Ishikawa (cell line): ENCODE measurements around the gene GDPD3.

Experiments used
- CEBPB ChIP-seq: IDR thresholded peaks from 2 replicates; pipeline ENCODE4 v1.6.1; 2012
- CREB1 ChIP-seq: IDR thresholded peaks from 2 replicates; pipeline ENCODE4 v1.6.1; 2012; ENCODE audit warnings: low read depth
- EGR1 ChIP-seq: IDR thresholded peaks from 2 replicates; pipeline ENCODE4 v1.6.1; 2012
- EP300 ChIP-seq: IDR thresholded peaks from 2 replicates; pipeline ENCODE4 v1.6.1; 2012; ENCODE audit warnings: borderline replicate concordance
- FOXM1 ChIP-seq: IDR thresholded peaks from 2 replicates; pipeline ENCODE4 v1.6.1; 2012; ENCODE audit warnings: low read depth, borderline replicate concordance
- NFIC ChIP-seq: IDR thresholded peaks from 2 replicates; pipeline ENCODE4 v1.6.1; 2012
- RAD21 ChIP-seq: IDR thresholded peaks from 2 replicates; pipeline ENCODE4 v1.6.1; 2012; ENCODE audit warnings: low read depth
- TAF1 ChIP-seq: IDR thresholded peaks from 2 replicates; pipeline ENCODE4 v1.6.1; 2012; ENCODE audit warnings: low read depth, mild to moderate bottlenecking
- TCF12 ChIP-seq: IDR thresholded peaks from 2 replicates; pipeline ENCODE4 v1.6.1; 2012; ENCODE audit warnings: low read depth
- TEAD4 ChIP-seq: IDR thresholded peaks from 2 replicates; pipeline ENCODE4 v1.6.1; 2012
- YY1 ChIP-seq: IDR thresholded peaks from 2 replicates; pipeline ENCODE4 v1.6.1; 2012; ENCODE audit warnings: low read depth
- ZBTB7A ChIP-seq: IDR thresholded peaks from 2 replicates; pipeline ENCODE4 v1.6.1; 2012; ENCODE audit warnings: low read depth
- TF ChIP-seq, protein P1 (sequence below): IDR thresholded peaks from 2 replicates; pipeline ENCODE4 v1.6.1; 2012
- TF ChIP-seq, protein P2 (sequence below): IDR thresholded peaks from 2 replicates; pipeline ENCODE4 v1.6.1; 2012
- TF ChIP-seq, protein P3 (sequence below): IDR thresholded peaks from 2 replicates; pipeline ENCODE4 v1.6.1; 2012; ENCODE audit warnings: low read depth, mild to moderate bottlenecking

GDPD3 gene

DNA sequence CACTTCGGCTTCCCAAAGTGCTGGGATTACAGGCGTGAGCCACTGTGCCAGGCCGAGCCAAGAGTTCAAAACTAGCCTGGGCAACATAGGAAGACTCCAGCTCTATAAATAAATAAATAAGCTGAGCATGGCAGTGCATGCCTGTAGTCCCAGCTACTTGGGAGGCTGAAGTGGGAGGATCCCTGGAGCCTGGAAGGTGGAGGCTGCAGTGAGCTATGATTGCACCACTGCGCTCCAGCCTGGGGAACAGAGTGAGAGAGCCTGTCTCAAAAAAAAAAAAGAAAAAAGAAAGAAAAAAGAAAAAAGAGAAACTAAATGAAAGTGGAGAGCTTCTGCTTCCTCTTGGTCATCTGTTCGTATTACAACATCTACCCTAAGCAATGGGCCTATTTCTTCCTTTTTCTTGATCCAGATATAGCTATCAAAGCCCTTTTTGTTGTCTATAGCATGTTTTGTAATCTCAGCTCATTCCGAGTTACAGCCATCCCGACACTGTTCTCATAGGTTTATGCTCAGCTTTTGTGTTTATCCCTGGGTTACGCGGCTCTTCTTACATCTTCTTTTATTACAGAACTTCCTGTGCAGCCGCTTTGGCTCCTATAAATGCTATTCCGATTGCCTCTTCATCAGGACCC, 23.8 kb upstream of the GDPD3 start:
- TF ChIP-seq EP300 (no peak), CREB1 (no peak), FOXM1 (no peak), YY1 (no peak), TAF1 (no peak), RAD21 (no peak), TEAD4 (no peak), ZBTB7A (no peak), TCF12 (no peak), CEBPB (no peak)
- TF ChIP-seq, protein P1, sequence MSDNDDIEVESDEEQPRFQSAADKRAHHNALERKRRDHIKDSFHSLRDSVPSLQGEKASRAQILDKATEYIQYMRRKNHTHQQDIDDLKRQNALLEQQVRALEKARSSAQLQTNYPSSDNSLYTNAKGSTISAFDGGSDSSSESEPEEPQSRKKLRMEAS: no peak
- TF ChIP-seq, protein P2, sequence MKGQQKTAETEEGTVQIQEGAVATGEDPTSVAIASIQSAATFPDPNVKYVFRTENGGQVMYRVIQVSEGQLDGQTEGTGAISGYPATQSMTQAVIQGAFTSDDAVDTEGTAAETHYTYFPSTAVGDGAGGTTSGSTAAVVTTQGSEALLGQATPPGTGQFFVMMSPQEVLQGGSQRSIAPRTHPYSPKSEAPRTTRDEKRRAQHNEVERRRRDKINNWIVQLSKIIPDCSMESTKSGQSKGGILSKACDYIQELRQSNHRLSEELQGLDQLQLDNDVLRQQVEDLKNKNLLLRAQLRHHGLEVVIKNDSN: no peak
- TF ChIP-seq, protein P3, sequence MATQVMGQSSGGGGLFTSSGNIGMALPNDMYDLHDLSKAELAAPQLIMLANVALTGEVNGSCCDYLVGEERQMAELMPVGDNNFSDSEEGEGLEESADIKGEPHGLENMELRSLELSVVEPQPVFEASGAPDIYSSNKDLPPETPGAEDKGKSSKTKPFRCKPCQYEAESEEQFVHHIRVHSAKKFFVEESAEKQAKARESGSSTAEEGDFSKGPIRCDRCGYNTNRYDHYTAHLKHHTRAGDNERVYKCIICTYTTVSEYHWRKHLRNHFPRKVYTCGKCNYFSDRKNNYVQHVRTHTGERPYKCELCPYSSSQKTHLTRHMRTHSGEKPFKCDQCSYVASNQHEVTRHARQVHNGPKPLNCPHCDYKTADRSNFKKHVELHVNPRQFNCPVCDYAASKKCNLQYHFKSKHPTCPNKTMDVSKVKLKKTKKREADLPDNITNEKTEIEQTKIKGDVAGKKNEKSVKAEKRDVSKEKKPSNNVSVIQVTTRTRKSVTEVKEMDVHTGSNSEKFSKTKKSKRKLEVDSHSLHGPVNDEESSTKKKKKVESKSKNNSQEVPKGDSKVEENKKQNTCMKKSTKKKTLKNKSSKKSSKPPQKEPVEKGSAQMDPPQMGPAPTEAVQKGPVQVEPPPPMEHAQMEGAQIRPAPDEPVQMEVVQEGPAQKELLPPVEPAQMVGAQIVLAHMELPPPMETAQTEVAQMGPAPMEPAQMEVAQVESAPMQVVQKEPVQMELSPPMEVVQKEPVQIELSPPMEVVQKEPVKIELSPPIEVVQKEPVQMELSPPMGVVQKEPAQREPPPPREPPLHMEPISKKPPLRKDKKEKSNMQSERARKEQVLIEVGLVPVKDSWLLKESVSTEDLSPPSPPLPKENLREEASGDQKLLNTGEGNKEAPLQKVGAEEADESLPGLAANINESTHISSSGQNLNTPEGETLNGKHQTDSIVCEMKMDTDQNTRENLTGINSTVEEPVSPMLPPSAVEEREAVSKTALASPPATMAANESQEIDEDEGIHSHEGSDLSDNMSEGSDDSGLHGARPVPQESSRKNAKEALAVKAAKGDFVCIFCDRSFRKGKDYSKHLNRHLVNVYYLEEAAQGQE: no peak

DNA sequence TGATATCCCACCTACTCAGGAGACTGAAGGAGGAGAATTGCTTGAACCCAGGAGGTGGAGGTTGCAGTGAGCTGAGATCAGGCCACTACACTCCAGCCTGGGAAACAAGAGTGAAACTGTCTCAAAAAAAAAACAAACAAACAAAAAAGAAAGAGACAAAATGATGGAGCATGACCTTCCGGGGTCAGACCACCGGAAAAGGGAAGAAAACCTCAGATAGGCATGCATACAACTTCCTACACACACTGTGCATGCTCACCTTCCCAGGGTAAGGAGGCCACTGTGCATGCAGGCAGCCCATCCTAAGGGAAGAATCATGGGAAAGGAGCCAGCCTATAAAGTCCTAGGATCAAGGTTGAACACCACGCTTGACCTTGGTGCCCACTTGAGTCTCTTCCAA, 19.3 kb upstream of the GDPD3 start:
- TF ChIP-seq NFIC (no peak), EP300 (no peak), TAF1 (no peak), TCF12 (no peak)
- TF ChIP-seq, protein P2: no peak

DNA sequence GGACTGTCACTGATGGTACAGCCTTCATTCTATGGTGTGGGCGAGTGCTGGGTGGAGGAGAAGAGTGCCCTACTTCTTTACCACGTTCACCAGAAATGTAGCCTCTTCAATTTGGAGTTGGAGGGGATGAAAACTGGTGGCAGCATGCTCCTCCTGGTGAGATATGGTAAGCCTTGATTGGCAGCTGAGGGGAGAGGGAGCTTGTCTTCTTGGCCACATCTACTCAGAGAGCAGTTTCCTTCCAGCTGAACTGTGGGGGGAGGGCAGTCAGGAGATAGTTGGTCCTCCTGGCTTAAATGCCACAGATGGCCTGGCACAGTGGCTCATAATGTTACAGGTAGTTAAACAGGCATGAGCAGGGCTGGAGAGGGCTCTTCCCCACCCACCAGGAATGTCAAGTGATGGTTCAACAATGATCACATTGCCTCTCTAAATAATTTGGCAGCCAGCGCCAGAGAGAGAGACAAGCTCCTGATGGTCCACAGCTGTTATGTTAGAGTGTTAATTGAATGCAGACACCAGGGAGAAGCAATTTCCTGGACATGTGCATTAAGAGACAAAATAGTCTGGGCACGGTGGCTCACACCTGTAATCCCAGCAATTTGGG, 18.6 kb upstream of the GDPD3 start:
- TF ChIP-seq EP300: no peak
- TF ChIP-seq, protein P2: no peak
- no peak for TF ChIP-seq RAD21
- TF ChIP-seq TAF1: no peak
- TF ChIP-seq CREB1: no peak
- no peak for TF ChIP-seq YY1

DNA sequence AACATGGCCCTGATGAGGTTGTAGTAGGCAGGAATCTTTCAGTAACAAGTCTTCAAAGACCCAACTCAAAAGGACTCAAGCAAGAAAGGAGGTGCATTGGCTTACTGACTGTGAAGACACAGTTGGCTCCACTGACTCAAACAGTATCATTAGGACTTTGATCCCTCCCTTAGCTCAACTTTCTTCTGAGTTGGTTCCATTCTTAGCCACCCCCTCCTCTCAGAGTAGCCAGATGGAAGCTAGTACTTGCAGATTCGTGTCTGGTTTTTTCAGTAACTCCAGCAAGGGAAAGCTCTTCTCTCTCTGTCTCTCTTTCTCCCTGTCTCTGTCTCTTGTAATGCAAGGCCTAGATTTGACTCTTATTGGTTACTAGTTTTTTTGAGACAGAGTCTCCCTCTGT, 14.7 kb upstream of the GDPD3 start:
- TF ChIP-seq NFIC: no peak
- no peak for TF ChIP-seq FOXM1
- no peak for TF ChIP-seq TCF12
- TF ChIP-seq CEBPB: no peak
- no peak for TF ChIP-seq RAD21
- no peak for TF ChIP-seq TEAD4
- no peak for TF ChIP-seq ZBTB7A
- TF ChIP-seq, protein P2: no peak
- no peak for TF ChIP-seq CREB1
- TF ChIP-seq YY1: no peak

DNA sequence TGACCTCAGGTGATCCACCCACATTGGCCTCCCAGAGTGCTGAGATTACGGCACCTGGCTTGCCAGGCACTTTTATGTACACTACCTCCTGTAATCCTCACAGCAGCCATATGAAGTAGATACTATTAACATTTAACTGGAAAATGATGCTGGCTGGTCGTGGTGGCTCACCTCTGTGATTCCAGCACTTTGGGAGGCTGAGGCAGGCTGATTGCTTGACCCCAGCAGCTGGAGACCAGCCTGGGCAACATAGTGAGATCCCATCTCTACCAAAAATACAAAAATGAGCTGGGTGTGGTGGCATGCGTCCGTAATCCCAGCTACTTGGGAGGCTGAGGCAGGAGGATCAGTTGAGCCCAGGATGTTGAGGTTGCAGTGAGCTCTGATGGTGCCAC, 11.6 kb upstream of the GDPD3 start:
- TF ChIP-seq, protein P2: no peak
- TF ChIP-seq CEBPB (no peak), EGR1 (no peak), CREB1 (no peak), RAD21 (no peak), YY1 (no peak), ZBTB7A (no peak), TCF12 (no peak)

DNA sequence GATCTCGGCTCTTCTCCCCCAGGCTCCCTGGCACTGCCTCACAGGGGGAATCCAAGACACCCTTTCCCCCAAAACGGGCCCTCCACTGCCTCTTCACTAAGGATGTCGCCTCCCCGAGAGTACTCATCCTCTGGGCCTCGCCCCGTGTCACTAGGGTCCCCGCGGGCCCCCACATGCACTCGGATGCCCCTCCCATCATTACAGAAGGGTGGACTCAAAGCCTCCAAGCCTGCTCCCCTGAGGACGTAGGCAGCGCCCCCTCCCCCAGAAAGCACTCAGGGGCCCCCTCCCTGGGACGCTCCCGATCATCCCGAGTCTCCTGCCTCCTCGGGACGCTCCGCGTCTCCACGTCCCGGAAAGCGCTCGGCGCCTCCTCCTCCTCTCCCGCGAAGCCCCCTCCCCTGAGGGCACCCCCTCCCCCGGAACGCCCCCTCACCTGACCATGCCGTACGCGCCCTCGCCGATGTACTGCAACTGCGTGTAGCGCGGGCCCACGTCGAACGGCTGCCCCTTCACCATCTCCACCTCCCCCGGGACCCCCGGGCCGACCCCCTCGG, 9.3 kb upstream of the GDPD3 start:
- TF ChIP-seq FOXM1 (no peak), TCF12 (no peak; the same call in 1 of the 2 replicates), TAF1 (no peak; the same call in 1 of the 2 replicates), CREB1 (no peak), EGR1 (peak; percentile 28; the same call in 1 of the 2 replicates), TEAD4 (no peak), NFIC (no peak), RAD21 (no peak), ZBTB7A (peak; percentile 99), YY1 (no peak), CEBPB (no peak)
- TF ChIP-seq, protein P3: no peak
- TF ChIP-seq, protein P2: no peak
